NCI-H1417 (cell line): Measurements from ENCODE around the gene MIB2.
"Not testable (repeated sequence)": the region's sequence is repeated elsewhere in the genome, so short reads cannot be mapped to it uniquely, and the experiment has no call there.

Experiments
- DNase-seq, 3 experiments: peaks; one replicate each; lab custom pipeline; 2025; lab: John Stamatoyannopoulos, UW

Gene MIB2

DNA sequence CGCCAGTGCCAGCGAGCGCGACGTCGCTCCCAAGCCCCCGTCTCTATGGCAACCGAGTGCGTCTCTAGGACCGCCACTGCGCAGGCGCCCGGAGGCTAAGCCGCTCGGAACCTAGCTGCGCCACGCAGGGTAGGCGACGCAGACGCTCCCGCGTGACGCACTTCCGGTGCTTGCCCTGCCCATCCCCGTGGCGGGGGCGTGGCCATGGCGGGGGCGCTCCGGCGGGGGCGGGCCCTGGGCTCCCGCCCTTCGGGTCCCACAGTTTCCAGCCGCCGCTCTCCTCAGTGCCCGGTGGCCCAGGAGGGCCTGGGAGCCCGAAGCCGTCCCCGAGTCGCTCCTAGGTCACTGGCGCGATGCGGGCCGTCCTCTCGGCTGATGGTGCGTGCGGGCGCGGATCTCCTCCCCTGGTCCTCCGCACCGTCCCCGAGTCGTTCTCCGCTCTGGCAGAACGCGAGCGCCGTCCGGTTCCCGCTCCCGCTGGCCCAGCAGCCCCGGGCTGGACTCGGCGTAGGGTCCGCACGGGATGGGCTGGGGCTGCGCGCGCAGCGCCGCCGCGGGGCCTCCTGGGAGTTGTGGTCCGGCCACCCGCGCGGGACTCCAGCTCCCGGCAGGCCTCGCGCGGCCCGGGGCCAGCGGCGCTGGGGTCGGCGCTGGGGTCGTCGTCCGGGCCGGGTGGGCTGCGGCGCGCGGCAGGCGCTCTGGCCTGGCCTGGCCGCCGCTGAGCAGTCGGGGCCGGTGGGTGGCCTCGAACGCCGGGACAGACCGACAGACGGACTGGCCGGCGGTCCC, at the start of gene MIB2:
Gene MIB2, plus strand, starts transcription at position 245 of the 789 bp plus-strand sequence. CDS start 7,953 bp downstream, outside the sequence.
- DNase-seq = peak; percentile 96 to 100 (median 98)

DNA sequence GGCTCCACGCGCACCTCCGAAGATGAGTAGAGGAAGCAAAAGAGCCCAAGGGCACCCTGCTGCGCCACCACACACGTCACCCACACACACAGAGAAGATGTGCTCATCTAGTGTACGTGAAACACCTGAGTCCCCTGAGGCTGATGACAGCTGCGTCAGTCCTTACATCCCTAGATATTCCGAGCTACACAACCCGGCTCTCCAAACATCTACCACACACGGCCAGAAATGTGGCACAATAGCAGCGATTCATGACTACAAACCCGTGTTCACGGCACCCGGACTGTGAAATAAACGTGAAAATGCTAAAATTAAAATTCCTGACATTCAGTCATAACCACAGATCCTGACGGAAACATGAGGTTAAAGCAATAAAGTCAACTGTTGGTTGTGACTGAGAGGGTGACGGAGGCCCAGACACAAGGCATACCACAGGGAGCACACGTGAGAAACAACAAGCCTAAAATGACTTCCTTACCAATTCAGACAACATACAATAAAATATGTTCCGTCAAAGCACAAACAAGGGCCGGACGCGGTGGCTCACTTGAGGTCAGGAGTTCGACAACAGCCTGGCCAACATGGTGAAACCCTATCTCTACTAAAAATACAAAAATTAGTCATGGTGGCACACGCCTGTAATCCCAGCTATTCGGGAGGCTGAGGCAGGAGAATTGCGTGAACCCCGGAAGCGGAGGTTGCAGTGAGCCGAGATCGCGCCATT, 48.0 kb upstream of the MIB2 start:
- DNase-seq = no peak

GRCh38 chr1:1567891-1568291, 47.4 kb upstream of the MIB2 start:
- no peak for DNase-seq

- DNase-seq = no peak
These were observed 46.0 kb upstream of the MIB2 start for GRCh38 chr1:1569341-1569740.

- DNase-seq = peak; percentile 84 to 88 (median 86)
These were observed 41.2 kb upstream of the MIB2 start for GRCh38 chr1:1573843-1574720.

GRCh38 chr1:1574721-1575537, 40.4 kb upstream of the MIB2 start, which contains the start of gene SSU72:
SSU72 (minus strand) TSS chr1:1574863; CDS start chr1:1574557, 306 bp downstream.
- DNase-seq = peak; percentile 90 to 97 (median 92)

GRCh38 chr1:1577367-1578011, 37.8 kb upstream of the MIB2 start:
- no peak for DNase-seq

DNA sequence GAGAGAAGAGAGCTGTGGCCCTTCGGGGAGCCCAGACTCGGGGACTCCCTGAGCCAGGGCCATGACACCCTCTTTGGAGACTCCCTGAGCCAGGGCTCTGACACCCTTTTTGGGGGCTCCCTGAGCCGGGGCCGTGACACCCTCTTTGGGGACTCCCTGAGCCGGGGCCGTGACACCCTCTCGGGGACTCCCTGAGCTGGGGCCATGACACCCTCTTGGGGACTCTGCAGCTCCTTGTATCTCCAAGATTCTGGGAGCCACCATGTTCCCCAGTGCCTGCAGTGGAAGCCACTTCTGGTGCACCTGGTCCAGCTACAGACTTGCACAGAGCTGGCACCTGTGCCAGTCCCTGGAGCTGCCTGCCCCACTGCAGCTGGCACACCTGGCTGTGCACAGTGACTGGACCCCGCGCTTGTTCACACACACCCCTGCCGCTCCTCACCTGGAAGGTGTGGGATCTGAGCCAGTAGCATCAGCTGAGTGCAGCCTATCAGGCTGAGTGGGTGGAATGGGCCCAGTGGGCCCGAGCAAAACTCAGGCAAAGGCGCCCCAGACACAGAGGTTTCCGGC, 36.8 kb upstream of the MIB2 start:
- DNase-seq = no peak

DNA sequence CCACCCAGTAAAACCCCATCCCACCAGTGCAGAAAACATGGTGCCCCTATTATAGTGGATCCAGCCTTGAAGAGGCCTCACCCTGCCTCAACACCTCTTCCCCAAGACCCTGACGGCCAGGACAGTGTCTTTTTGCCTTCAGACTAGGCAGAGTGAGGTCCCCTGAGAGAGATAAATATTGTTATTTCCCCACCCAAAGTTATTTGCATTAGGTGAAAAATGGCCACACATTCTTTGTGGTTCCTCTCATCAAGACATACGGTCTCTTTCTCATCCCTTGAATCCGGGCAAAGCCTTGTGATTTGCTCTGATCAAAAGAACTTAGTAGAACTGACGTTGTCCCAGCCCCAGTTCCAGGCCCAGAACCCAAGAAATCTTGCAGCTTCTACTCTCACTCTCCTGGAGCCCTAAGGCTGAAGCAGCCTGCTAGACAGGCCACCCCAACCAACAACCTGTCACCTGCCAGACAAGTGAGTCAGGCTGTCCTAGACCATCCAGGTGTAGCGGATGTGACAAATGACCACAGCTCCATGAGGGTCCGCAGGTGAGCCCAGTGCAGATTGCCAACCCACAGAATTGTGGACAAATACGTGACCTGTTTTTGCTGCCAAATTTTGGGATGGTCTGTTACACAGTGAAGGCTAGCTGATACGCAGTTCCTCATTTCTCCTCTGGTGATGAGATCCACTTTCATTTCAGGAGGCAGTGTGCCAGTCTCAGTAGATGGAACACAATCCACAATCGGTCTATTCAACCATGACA, 32.5 kb upstream of the MIB2 start:
- DNase-seq = no peak

- no peak for DNase-seq
These were observed 31.8 kb upstream of the MIB2 start for GRCh38 chr1:1583347-1584010.

- DNase-seq = no peak
These were observed 23.8 kb upstream of the MIB2 start for GRCh38 chr1:1591452-1591851.

DNA sequence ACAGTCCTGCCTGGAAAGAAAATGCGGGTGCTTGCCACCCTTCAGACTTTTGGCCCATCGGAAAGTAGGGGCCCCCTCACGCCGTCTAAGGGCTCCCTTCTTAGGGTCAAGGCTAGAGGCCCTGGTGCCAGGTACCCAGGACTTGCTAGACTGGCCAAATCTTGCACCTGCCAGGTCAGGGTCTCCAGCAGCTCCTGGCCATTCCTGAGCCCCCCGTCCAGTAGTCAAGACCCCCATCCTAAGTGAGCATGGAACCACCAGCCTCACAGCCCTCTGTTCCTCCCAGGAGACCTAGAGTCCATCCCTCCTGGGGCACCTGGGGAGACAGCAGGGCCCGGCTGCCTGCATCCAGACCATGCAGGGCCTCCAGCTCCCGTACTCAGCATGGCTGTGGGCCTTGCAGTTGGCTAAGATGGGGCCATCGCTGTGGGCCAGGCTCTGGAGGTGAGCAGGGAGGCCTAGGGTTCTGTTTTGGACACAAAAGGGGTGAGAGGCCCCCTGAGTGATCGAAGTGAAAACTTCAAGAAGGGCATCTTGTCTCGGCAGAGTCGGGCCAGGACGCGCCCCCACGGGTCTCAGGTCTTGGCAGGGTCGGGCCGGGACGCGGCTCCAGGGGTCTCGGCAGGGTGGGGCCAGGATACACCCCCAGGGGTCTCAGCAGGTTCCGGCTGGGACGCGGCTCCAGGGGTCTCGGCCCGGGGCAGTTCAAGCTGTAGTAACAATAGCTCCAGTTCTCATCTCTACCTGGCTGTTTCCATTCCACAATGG, 21.3 kb upstream of the MIB2 start:
- no peak for DNase-seq

DNA sequence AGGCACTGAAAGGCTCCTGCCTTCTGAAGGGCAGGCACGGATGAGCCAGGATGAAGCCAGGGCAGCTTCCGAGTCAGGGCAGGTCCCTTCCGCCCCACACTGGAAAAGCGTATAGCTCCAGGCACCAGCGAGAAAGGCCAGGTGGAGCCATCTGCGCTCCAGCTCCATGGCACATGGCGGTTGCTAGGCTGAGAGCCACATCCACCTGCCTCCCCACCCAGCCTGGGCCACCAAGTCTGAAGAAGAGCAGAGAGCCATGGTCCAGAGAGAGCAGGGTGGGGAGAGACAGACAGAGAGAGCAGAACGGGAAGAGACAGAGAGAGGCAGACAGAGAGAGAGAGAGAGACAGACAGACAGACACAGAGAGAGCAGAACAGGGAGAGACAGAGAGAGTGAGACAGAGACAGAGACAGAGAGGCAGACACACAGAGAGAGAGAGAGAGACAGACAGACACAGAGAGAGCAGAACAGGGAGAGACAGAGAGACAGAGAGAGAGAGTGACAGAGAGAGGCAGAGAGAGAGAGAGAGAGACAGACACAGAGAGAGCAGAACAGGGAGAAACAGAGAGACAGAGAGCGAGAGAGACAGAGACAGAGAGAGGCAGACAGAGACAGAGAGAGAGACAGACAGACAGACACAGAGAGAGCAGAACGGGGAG, 20.6 kb upstream of the MIB2 start:
- peak in 2 of 3 experiments; percentile 44 to 57 for DNase-seq

DNA sequence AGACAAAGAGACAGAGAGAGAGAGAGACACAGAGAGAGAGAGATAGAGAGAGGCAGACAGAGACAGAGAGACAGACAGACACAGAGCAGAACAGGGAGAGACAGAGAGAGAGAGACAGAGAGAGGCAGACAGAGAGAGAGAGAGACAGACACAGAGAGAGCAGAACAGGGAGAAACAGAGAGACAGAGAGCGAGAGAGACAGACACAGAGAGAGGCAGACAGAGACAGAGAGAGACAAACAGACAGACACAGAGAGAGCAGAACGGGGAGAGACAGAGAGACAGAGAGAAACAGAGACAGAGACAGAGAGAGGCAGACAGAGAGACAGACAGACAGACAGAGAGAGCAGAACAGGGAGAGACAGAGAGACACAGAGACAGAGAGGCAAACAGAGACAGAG, 20.0 kb upstream of the MIB2 start:
- DNase-seq = not testable (repeated sequence)

DNA sequence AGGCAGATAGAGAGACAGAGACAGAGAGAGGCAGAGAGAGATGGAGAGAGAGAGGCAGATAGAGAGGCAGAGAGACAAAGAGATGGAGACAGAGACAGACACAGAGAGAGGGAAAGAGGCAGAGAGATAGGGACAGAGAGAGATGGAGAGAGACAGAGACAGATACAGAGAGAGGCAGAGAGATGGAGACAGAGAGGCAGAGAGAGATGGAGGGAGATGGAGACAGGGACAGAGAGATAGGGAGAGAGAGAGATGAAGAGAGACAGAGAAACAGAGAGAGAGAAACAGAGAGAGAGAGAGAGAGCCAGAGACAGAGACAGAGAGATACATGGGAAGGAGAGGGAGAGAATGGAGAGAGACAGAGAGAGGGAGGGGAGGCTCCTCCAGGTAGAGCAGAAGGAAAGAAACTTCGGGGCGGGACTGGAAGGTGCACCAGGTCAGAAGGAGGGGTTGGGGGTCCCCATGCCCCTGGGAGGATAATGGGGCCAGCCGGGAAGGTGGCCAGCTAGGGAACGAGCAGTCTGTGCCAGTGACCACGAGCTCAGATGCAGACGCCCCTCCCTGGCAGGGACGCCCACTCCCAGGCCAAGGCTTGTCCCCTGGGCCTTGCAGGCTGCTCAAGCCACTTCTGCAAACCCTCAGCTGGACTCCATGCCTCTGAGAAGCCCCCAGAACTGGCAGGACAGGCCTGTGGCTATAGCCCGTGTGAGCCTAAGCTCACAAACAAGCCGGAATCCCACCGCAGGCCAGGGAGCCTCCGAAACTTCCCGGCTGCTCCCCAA, 18.6 kb upstream of the MIB2 start:
- no peak for DNase-seq

DNA sequence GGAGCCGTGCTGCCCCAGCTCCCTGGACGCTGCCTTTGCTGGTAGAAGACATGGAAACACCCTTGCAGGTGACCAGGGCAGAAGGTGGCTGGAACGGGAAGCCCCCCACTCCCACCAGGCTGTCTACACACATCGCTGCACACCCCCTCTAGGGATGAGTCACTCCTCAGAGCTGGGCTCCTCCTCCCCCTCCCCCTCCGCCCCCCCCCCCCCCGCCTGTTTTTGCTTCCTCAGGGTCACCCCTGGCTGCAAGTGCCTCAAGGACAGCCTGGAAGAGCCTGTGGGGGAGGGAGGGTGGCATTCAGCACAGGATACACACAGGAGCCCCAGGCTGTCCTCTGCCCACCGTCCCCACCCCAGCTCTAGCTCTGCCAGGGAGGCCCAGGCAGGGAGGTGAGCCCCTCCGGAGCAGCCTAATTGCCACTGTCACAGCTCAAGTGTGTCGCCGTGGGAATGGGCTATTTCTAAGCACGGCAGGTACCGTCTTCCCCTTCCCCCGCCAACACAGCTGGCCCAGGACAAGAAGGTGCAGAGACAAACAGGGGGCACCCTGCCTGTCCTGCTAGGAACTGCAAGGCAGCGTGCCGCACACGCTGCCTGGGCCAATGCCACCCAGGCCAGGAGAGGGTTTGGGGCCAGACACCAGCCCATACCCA, 17.9 kb upstream of the MIB2 start:
- DNase-seq = peak in 1 of 3 experiments; percentile 26
